Caco-2 (cell line): ENCODE measurements around the gene WASHC2A. TPM values are rescaled to one million over a fixed set of nuclear protein-coding genes. Genes with fewer than 3 reads are reported as not detected.
"Not testable (repeated sequence)": the region's sequence is repeated elsewhere in the genome, so short reads cannot be mapped to it uniquely, and the experiment has no call there.

Experiments used
- BruUV-seq: library from RNA; stranded (reverse); fragments of 400-500 nt; replicated peaks from 2 replicates; lab custom pipeline; 2021; lab: Mats Ljungman, UMichigan
- CTCF ChIA-PET: fragments of 300-600 bp; sonication (Branson Sonifier 250); formaldehyde crosslinking; loops from one replicate; lab custom pipeline; 2022; ENCODE audit warnings: antibody characterized with exemption; lab: Charles Lee
- POLR2A ChIA-PET: fragments of 300-600 bp; sonication (Branson Sonifier 250); formaldehyde crosslinking; loops from one replicate; lab custom pipeline; 2022; ENCODE audit warnings: antibody characterized with exemption; lab: Charles Lee
- DNase-seq, 2 experiments: peaks; one replicate each; pipeline versions ENCODE4 v3.0.0 to v3.0.0-alpha.2; 2020 to 2022
- H3K27me3 ChIP-seq: replicated peaks from 2 replicates; pipeline ENCODE4 v1.6.0; 2011; ENCODE audit warnings: low read length; ENCODE audit not compliant: control insufficient read depth, insufficient read depth
- H3K36me3 ChIP-seq: 2 replicates; pipeline ENCODE4 v1.5.1; 2011; ENCODE audit warnings: low read length; ENCODE audit not compliant: control insufficient read depth, insufficient read depth
- H3K4me1 ChIP-seq: fragments of 250-450 bp; sonication (Bioruptor Pico); 2 replicates; pipeline ENCODE4 v1.5.1; 2020; ENCODE audit warnings: mild to moderate bottlenecking
- H3K4me3 ChIP-seq: 2 replicates; pipeline ENCODE4 v1.5.1; 2011; ENCODE audit warnings: low read depth, mild to moderate bottlenecking, control low read depth, low read length
- H3K9me3 ChIP-seq: fragments of 250-450 bp; sonication (Bioruptor Pico); 2 replicates; pipeline ENCODE4 v1.5.1; 2020; ENCODE audit warnings: mild to moderate bottlenecking, moderate library complexity
- H3K27ac Mint-ChIP-seq: one replicate; pipeline ENCODE4 v1.8.0; 2022; ENCODE audit warnings: mixed read lengths; ENCODE audit not compliant: unreplicated experiment
- H3K27me3 Mint-ChIP-seq: one replicate; pipeline ENCODE4 v1.8.0; 2022; ENCODE audit warnings: mixed read lengths; ENCODE audit not compliant: insufficient read depth, unreplicated experiment
- H3K36me3 Mint-ChIP-seq: one replicate; pipeline ENCODE4 v1.8.0; 2022; ENCODE audit warnings: mild to moderate bottlenecking, mixed read lengths; ENCODE audit not compliant: insufficient read depth, unreplicated experiment
- H3K4me1 Mint-ChIP-seq: one replicate; pipeline ENCODE4 v1.8.0; 2022; ENCODE audit warnings: low read depth, mixed read lengths; ENCODE audit not compliant: unreplicated experiment
- H3K4me3 Mint-ChIP-seq: one replicate; pipeline ENCODE4 v1.8.0; 2022; ENCODE audit warnings: mild to moderate bottlenecking, moderate library complexity, mixed read lengths; ENCODE audit not compliant: unreplicated experiment
- H3K9me3 Mint-ChIP-seq: one replicate; pipeline ENCODE4 v1.8.0; 2022; ENCODE audit warnings: mixed read lengths; ENCODE audit not compliant: unreplicated experiment
- intact Hi-C: fragments of 100-400 bp; cut with micrococcal nuclease; formaldehyde crosslinking; loops from one replicate; pipeline ENCODE4 v1.10.0; 2022; ENCODE audit not compliant: unreplicated experiment
- total RNA-seq: library from RNA; stranded (reverse); gene quantifications from 2 replicates; pipeline ENCODE4 v1.2.3, GENCODE V29; 2022

WASHC2A gene
- total RNA-seq, 1 experiment from 2014 or later: 73.1 TPM

- H3K4me1 Mint-ChIP-seq, H3K4me1 ChIP-seq, H3K27me3 ChIP-seq, CTCF ChIA-PET, BruUV-seq, H3K27ac Mint-ChIP-seq, intact Hi-C loops, H3K36me3 ChIP-seq, POLR2A ChIA-PET, H3K9me3 ChIP-seq, DNase-seq, H3K27me3 Mint-ChIP-seq, H3K4me3 Mint-ChIP-seq, H3K4me3 ChIP-seq, H3K9me3 Mint-ChIP-seq: not testable (repeated sequence)
- H3K36me3 Mint-ChIP-seq: peaks cover 33% of the 10 kb centered on the region
These were observed 26.9 kb downstream of the WASHC2A start for GRCh38 chr10:50094630-50095029.

DNA sequence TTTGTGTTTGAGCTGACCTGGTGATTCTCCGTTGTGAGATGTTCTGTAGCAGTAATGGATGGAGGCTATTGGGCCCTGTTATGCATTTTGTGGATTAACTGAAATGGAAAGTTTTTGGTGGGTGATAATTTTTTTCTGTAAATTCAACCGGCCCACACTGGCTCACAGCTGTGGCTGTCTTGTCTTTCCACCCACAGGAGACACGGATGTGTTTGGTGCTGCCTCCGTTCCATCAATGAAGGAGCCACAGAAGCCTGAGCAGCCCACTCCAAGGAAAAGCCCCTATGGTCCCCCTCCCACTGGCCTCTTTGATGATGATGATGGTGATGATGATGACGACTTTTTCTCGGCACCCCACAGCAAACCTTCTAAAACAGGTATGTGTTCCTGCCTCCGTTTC lies 27.6 kb downstream of the WASHC2A start:
- intact Hi-C loops, H3K36me3 ChIP-seq, H3K9me3 Mint-ChIP-seq, H3K4me3 Mint-ChIP-seq, H3K9me3 ChIP-seq, H3K4me1 ChIP-seq, H3K4me1 Mint-ChIP-seq, H3K27me3 Mint-ChIP-seq, BruUV-seq, POLR2A ChIA-PET, H3K27me3 ChIP-seq, CTCF ChIA-PET, DNase-seq, H3K27ac Mint-ChIP-seq, H3K4me3 ChIP-seq: not testable (repeated sequence)
- peaks cover 27% of the 10 kb centered on the region for H3K36me3 Mint-ChIP-seq

GRCh38 chr10:50096722-50097121 lies 29.0 kb downstream of the WASHC2A start:
- H3K9me3 ChIP-seq, CTCF ChIA-PET, H3K4me1 ChIP-seq, H3K9me3 Mint-ChIP-seq, H3K4me3 Mint-ChIP-seq, intact Hi-C loops, H3K27ac Mint-ChIP-seq, DNase-seq, H3K27me3 Mint-ChIP-seq, H3K36me3 ChIP-seq, H3K4me1 Mint-ChIP-seq, POLR2A ChIA-PET, H3K27me3 ChIP-seq, BruUV-seq, H3K4me3 ChIP-seq: not testable (repeated sequence)
- peaks cover 27% of the 10 kb centered on the region for H3K36me3 Mint-ChIP-seq

- H3K36me3 Mint-ChIP-seq: peaks cover 23% of the 10 kb centered on the region
- H3K9me3 Mint-ChIP-seq, DNase-seq, BruUV-seq, intact Hi-C loops, H3K9me3 ChIP-seq, H3K27me3 Mint-ChIP-seq, H3K36me3 ChIP-seq, POLR2A ChIA-PET, H3K4me1 ChIP-seq, H3K27ac Mint-ChIP-seq, H3K4me3 ChIP-seq, H3K27me3 ChIP-seq, H3K4me1 Mint-ChIP-seq, H3K4me3 Mint-ChIP-seq, CTCF ChIA-PET: not testable (repeated sequence)
These were observed 30.9 kb downstream of the WASHC2A start for GRCh38 chr10:50098645-50099044.

GRCh38 chr10:50101139-50101582 lies 33.4 kb downstream of the WASHC2A start:
- H3K9me3 Mint-ChIP-seq, POLR2A ChIA-PET, H3K27ac Mint-ChIP-seq, BruUV-seq, intact Hi-C loops, H3K4me1 ChIP-seq, H3K9me3 ChIP-seq, H3K27me3 Mint-ChIP-seq, H3K4me3 Mint-ChIP-seq, DNase-seq, H3K4me1 Mint-ChIP-seq, H3K27me3 ChIP-seq, H3K4me3 ChIP-seq, H3K36me3 ChIP-seq, CTCF ChIA-PET: not testable (repeated sequence)
- H3K36me3 Mint-ChIP-seq: peaks cover 16% of the 10 kb centered on the region

- H3K4me3 ChIP-seq, H3K4me3 Mint-ChIP-seq, intact Hi-C loops, CTCF ChIA-PET, H3K9me3 Mint-ChIP-seq, H3K4me1 Mint-ChIP-seq, DNase-seq, H3K27me3 Mint-ChIP-seq, H3K4me1 ChIP-seq, BruUV-seq, H3K36me3 ChIP-seq, H3K9me3 ChIP-seq, POLR2A ChIA-PET, H3K27me3 ChIP-seq: not testable (repeated sequence)
- Mint-ChIP-seq H3K27ac (peak overlapping the region; percentile 53), H3K36me3 (peaks cover 16% of the 10 kb centered on the region)
These were observed 34.0 kb downstream of the WASHC2A start for GRCh38 chr10:50101747-50102146.

DNA sequence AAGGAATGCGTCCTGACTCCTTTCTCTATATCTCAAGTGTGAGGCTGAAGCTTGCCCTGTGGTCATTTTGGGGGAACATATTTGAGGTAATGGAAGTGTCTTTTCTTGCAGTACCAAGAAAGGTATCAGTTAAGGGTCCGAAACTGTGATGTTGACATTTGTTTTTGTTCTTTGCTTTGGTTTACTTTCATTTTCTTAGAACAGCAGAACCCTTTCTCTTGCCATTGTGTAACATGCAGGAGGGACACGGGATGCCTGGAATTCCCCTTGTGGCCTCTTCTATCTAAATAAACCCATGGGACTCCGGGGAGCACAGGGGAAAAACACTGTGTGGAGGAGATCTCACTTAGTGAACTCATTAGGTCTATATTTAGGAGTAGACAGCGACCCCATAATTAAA lies 34.5 kb downstream of the WASHC2A start:
- H3K4me3 Mint-ChIP-seq, intact Hi-C loops, H3K9me3 ChIP-seq, H3K27me3 ChIP-seq, H3K9me3 Mint-ChIP-seq, DNase-seq, H3K4me3 ChIP-seq, BruUV-seq, H3K36me3 ChIP-seq, POLR2A ChIA-PET, H3K27me3 Mint-ChIP-seq, H3K4me1 ChIP-seq, H3K4me1 Mint-ChIP-seq, CTCF ChIA-PET: not testable (repeated sequence)
- H3K36me3 Mint-ChIP-seq: peaks cover 16% of the 10 kb centered on the region
- peak overlapping the region; percentile 53 for H3K27ac Mint-ChIP-seq
